DMS153 treated with DMSO at 0.1 percent for 48 hours (cell line): ENCODE data around the gene MAD2L1.
"Not testable (repeated sequence)": the region's sequence is repeated elsewhere in the genome, so short reads cannot be mapped to it uniquely, and the experiment has no call there.

Experiments used
- DNase-seq: peaks from one replicate; lab custom pipeline; 2025; ENCODE audit not compliant: unreplicated experiment; lab: John Stamatoyannopoulos, UW

MAD2L1 gene

GRCh38 chr4:120066517-120067340, at the start of gene MAD2L1:
Gene MAD2L1, minus strand, starts transcription at chr4:120066848. Its CDS starts 114 bp downstream, at chr4:120066734.
- DNase-seq = peak; percentile 98

- no peak for DNase-seq
Measured at GRCh38 chr4:120111745-120112144, 45.1 kb upstream of the MAD2L1 start.

- DNase-seq = no peak
Measured at GRCh38 chr4:120109406-120109805, 42.8 kb upstream of the MAD2L1 start.

GRCh38 chr4:120105472-120105871, 38.8 kb upstream of the MAD2L1 start:
- DNase-seq = no peak

- no peak for DNase-seq
Measured at GRCh38 chr4:120096508-120097297, 30.1 kb upstream of the MAD2L1 start.

- no peak for DNase-seq
Measured at GRCh38 chr4:120088507-120088906, 21.9 kb upstream of the MAD2L1 start.

GRCh38 chr4:120088066-120088465, 21.4 kb upstream of the MAD2L1 start:
- DNase-seq = not testable (repeated sequence)

- no peak for DNase-seq
Measured at GRCh38 chr4:120085705-120086104, 19.1 kb upstream of the MAD2L1 start.

GRCh38 chr4:120084327-120084726, 17.7 kb upstream of the MAD2L1 start:
- no peak for DNase-seq

- DNase-seq = no peak
Measured at GRCh38 chr4:120083152-120083551, 16.5 kb upstream of the MAD2L1 start.

- DNase-seq = no peak
Measured at GRCh38 chr4:120082251-120082650, 15.6 kb upstream of the MAD2L1 start.

GRCh38 chr4:120081726-120082125, 15.1 kb upstream of the MAD2L1 start:
- DNase-seq = no peak

GRCh38 chr4:120080533-120080932, 13.9 kb upstream of the MAD2L1 start:
- no peak for DNase-seq

- no peak for DNase-seq
Measured at GRCh38 chr4:120079839-120080520, 13.3 kb upstream of the MAD2L1 start.

GRCh38 chr4:120078216-120078615, 11.6 kb upstream of the MAD2L1 start:
- no peak for DNase-seq

GRCh38 chr4:120071192-120071795, 4.6 kb upstream of the MAD2L1 start:
- DNase-seq = peak; percentile 36

- no peak for DNase-seq
Measured at GRCh38 chr4:120070196-120070595, 3.5 kb upstream of the MAD2L1 start.

- DNase-seq = no peak
Measured at GRCh38 chr4:120065974-120066516, 603 bp downstream of the MAD2L1 start.

GRCh38 chr4:120064887-120065286, 1.8 kb downstream of the MAD2L1 start:
- DNase-seq = no peak

GRCh38 chr4:120063711-120064110, 2.9 kb downstream of the MAD2L1 start:
- DNase-seq = not testable (repeated sequence)

- DNase-seq = no peak
Measured at GRCh38 chr4:120062663-120063195, 3.9 kb downstream of the MAD2L1 start.
